Activated naive CD8-positive, alpha-beta T cell treated with anti-CD3 and anti-CD28 coated beads, Interleukin-2, amount 10 ng/mL, durations not matched to agents 7 days and 5 days (primary cell): ENCODE results near the gene ZSCAN5A. TPM values are rescaled to one million over a fixed set of nuclear protein-coding genes. Genes with fewer than 3 reads are reported as not detected.

Experiments used
- ATAC-seq: fragments of 150-1000 bp; cut with Tn5 transposase; one replicate; pipeline ENCODE4 v1.10.0; 2021; ENCODE audit warnings: low read depth, moderate library complexity
- POLR2A ChIA-PET: fragments of 350-600 bp; sonication (Branson Sonifier 250); formaldehyde crosslinking; loops from one replicate; lab custom pipeline; 2021; ENCODE audit warnings: antibody characterized with exemption; lab: Charles Lee
- DNase-seq: peaks from one replicate; pipeline ENCODE4 v3.0.0; 2021
- H3K27ac Mint-ChIP-seq: one replicate; pipeline ENCODE4 v1.8.0; 2022; ENCODE audit warnings: mild to moderate bottlenecking, mixed read lengths
- H3K27me3 Mint-ChIP-seq: one replicate; pipeline ENCODE4 v1.8.0; 2022; ENCODE audit warnings: mild to moderate bottlenecking, moderate library complexity, mixed read lengths
- H3K36me3 Mint-ChIP-seq: one replicate; pipeline ENCODE4 v1.8.0; 2021; ENCODE audit warnings: mild to moderate bottlenecking, mixed read lengths
- H3K4me1 Mint-ChIP-seq: one replicate; pipeline ENCODE4 v1.8.0; 2021; ENCODE audit warnings: mixed read lengths
- H3K4me3 Mint-ChIP-seq: one replicate; pipeline ENCODE4 v1.8.0; 2022; ENCODE audit warnings: mild to moderate bottlenecking, moderate library complexity, mixed read lengths
- H3K9me3 Mint-ChIP-seq: one replicate; pipeline ENCODE4 v1.8.0; 2021; ENCODE audit warnings: mixed read lengths
- total RNA-seq, 2 experiments: library from RNA; stranded (reverse); gene quantifications; one replicate each; pipeline ENCODE4 v1.2.3, GENCODE V29; 2021

The ZSCAN5A gene
- total RNA-seq, 2 experiments from 2014 or later: 9.7 to 11.7 TPM

- ATAC-seq (no peak), DNase-seq (no peak)
- H3K27me3 Mint-ChIP-seq: peaks cover 2% of the 10 kb centered on the region
- H3K27ac Mint-ChIP-seq: no peak overlapping the region
- H3K4me3 Mint-ChIP-seq: no peak overlapping the region
- POLR2A ChIA-PET: interaction anchor here (1.2 kb wide), 2 partner anchors 18 to 79 kb away, joined by 5 to 10 read pairs; partner anchors contain the start of gene ZSCAN5A
- H3K36me3 Mint-ChIP-seq: no peaks in the 10 kb centered on the region
- no peaks in the 10 kb centered on the region for H3K4me1 Mint-ChIP-seq
- peaks cover 5% of the 10 kb centered on the region for H3K9me3 Mint-ChIP-seq
Measured at GRCh38 chr19:56332695-56333094, 18.1 kb upstream of the ZSCAN5A start.

GRCh38 chr19:56324436-56324835 is 9.8 kb upstream of the ZSCAN5A start:
- Mint-ChIP-seq H3K27me3 (no peaks in the 10 kb centered on the region), H3K4me3 (no peak overlapping the region), H3K4me1 (peaks cover 5% of the 10 kb centered on the region), H3K36me3 (no peaks in the 10 kb centered on the region), H3K27ac (no peak overlapping the region), H3K9me3 (peaks cover 2% of the 10 kb centered on the region)
- DNase-seq: no peak
- ATAC-seq: no peak
- POLR2A ChIA-PET: no interaction called here

GRCh38 chr19:56321989-56322440 is 7.4 kb upstream of the ZSCAN5A start:
- Mint-ChIP-seq H3K27me3 (no peaks in the 10 kb centered on the region), H3K4me1 (peaks cover 5% of the 10 kb centered on the region), H3K27ac (no peak overlapping the region), H3K36me3 (no peaks in the 10 kb centered on the region), H3K9me3 (no peaks in the 10 kb centered on the region), H3K4me3 (no peak overlapping the region)
- POLR2A ChIA-PET: no interaction called here
- DNase-seq (no peak), ATAC-seq (no peak)

- POLR2A ChIA-PET: no interaction called here
- ATAC-seq: no peak
Measured at GRCh38 chr19:56321254-56321988, 6.8 kb upstream of the ZSCAN5A start.

GRCh38 chr19:56319991-56320390 is 5.4 kb upstream of the ZSCAN5A start:
- POLR2A ChIA-PET: no interaction called here
- Mint-ChIP-seq H3K9me3 (no peaks in the 10 kb centered on the region), H3K36me3 (no peaks in the 10 kb centered on the region), H3K27me3 (no peaks in the 10 kb centered on the region), H3K4me1 (peaks cover 6% of the 10 kb centered on the region), H3K27ac (no peak overlapping the region), H3K4me3 (no peak overlapping the region)
- ATAC-seq: no peak
- no peak for DNase-seq

More at GRCh38 chr19:56321254-56321988, 6.8 kb upstream of the ZSCAN5A start:
- Mint-ChIP-seq H3K9me3 (no peaks in the 10 kb centered on the region), H3K27ac (no peak overlapping the region), H3K27me3 (no peaks in the 10 kb centered on the region), H3K36me3 (no peaks in the 10 kb centered on the region), H3K4me3 (no peak overlapping the region), H3K4me1 (peaks cover 5% of the 10 kb centered on the region)
- DNase-seq: no peak

- Mint-ChIP-seq H3K4me1 (peaks cover 16% of the 10 kb centered on the region), H3K27ac (no peak overlapping the region), H3K27me3 (no peaks in the 10 kb centered on the region), H3K36me3 (peaks cover 1% of the 10 kb centered on the region), H3K4me3 (no peak overlapping the region), H3K9me3 (no peaks in the 10 kb centered on the region)
- ATAC-seq (no peak), DNase-seq (no peak)
- POLR2A ChIA-PET: no interaction called here
Measured at GRCh38 chr19:56317749-56318148, 3.1 kb upstream of the ZSCAN5A start.

- DNase-seq (no peak), ATAC-seq (no peak)
- POLR2A ChIA-PET: no interaction called here
- Mint-ChIP-seq H3K36me3 (peaks cover 7% of the 10 kb centered on the region), H3K4me1 (peaks cover 17% of the 10 kb centered on the region), H3K4me3 (no peak overlapping the region), H3K27me3 (no peaks in the 10 kb centered on the region), H3K9me3 (no peaks in the 10 kb centered on the region), H3K27ac (no peak overlapping the region)
Measured at GRCh38 chr19:56316728-56317127, 2.1 kb upstream of the ZSCAN5A start.

GRCh38 chr19:56315077-56315828 is 614 bp upstream of the ZSCAN5A start:
- POLR2A ChIA-PET: interaction anchor here (0.5 to 1.3 kb wide), 4 partner anchors 18 to 195 kb away, joined by 3 to 5 read pairs (median 3); no protein-coding TSS in a partner anchor
- Mint-ChIP-seq H3K27me3 (no peaks in the 10 kb centered on the region), H3K36me3 (peaks cover 12% of the 10 kb centered on the region), H3K4me1 (peaks cover 16% of the 10 kb centered on the region), H3K9me3 (no peaks in the 10 kb centered on the region), H3K4me3 (peak overlapping the region; percentile 99), H3K27ac (peak overlapping the region; percentile 98)
- ATAC-seq (peak; percentile 76), DNase-seq (peak; percentile 84)

GRCh38 chr19:56314018-56314380 is 640 bp downstream of the ZSCAN5A start:
- DNase-seq (no peak), ATAC-seq (no peak)
- Mint-ChIP-seq H3K4me3 (peak overlapping the region; percentile 99), H3K36me3 (peaks cover 15% of the 10 kb centered on the region), H3K27me3 (no peaks in the 10 kb centered on the region), H3K9me3 (no peaks in the 10 kb centered on the region), H3K4me1 (peaks cover 16% of the 10 kb centered on the region), H3K27ac (peak overlapping the region; percentile 98)
- POLR2A ChIA-PET: interaction anchor here (0.6 to 1.5 kb wide), 7 partner anchors 19 to 960 kb away, joined by 3 to 6 read pairs (median 3); partner anchors contain the start of gene ZNF805

- H3K36me3 Mint-ChIP-seq: peaks cover 20% of the 10 kb centered on the region
- no peaks in the 10 kb centered on the region for H3K9me3 Mint-ChIP-seq
- peak overlapping the region; percentile 98 for H3K27ac Mint-ChIP-seq
- no peaks in the 10 kb centered on the region for H3K27me3 Mint-ChIP-seq
- DNase-seq (no peak), ATAC-seq (no peak)
- POLR2A ChIA-PET: interaction anchor here (0.6 to 1.5 kb wide), 3 partner anchors 60 to 928 kb away, joined by 3 read pairs; partner anchors contain the start of gene ZNF805
- peaks cover 16% of the 10 kb centered on the region for H3K4me1 Mint-ChIP-seq
- H3K4me3 Mint-ChIP-seq: peak overlapping the region; percentile 99
Measured at GRCh38 chr19:56312787-56313657, 1.6 kb downstream of the ZSCAN5A start.

GRCh38 chr19:56312342-56312741 is 2.3 kb downstream of the ZSCAN5A start:
- Mint-ChIP-seq H3K27me3 (no peaks in the 10 kb centered on the region), H3K36me3 (peaks cover 20% of the 10 kb centered on the region), H3K4me3 (peak overlapping the region; percentile 50), H3K27ac (peak overlapping the region; percentile 69), H3K9me3 (no peaks in the 10 kb centered on the region), H3K4me1 (peaks cover 16% of the 10 kb centered on the region)
- ATAC-seq (no peak), DNase-seq (no peak)
- POLR2A ChIA-PET: interaction anchor here (0.6 kb wide), 1 partner anchor 89 kb away, joined by 3 read pairs; no protein-coding TSS in a partner anchor

- POLR2A ChIA-PET: no interaction called here
- H3K27me3 Mint-ChIP-seq: no peaks in the 10 kb centered on the region
- H3K4me3 Mint-ChIP-seq: no peak overlapping the region
- H3K9me3 Mint-ChIP-seq: no peaks in the 10 kb centered on the region
- ATAC-seq (no peak), DNase-seq (no peak)
- H3K27ac Mint-ChIP-seq: no peak overlapping the region
- peaks cover 15% of the 10 kb centered on the region for H3K4me1 Mint-ChIP-seq
- H3K36me3 Mint-ChIP-seq: peaks cover 20% of the 10 kb centered on the region
Measured at GRCh38 chr19:56310462-56310861, 4.2 kb downstream of the ZSCAN5A start.
